Gastroesophageal sphincter (tissue), 4 donors: ENCODE measurements around the gene PCAT7. TPM values are rescaled to one million over a fixed set of nuclear protein-coding genes. Genes with fewer than 3 reads are reported as not detected.

Experiments used
- ATAC-seq: fragments of 150-250 bp; one replicate; pipeline ENCODE4 v1.9.1; 2016; ENCODE audit warnings: mild to moderate bottlenecking, moderate library complexity
- H3K27ac ChIP-seq, 4 donors: fragments of 200-600 bp; sonication (generic) in 3 of 4; 1 replicate in 3 of 4; 2 replicates in 1 of 4; pipeline ENCODE4 v1.5.1; 2016 to 2019
- H3K27me3 ChIP-seq: fragments of 200-600 bp; sonication (generic); one replicate; pipeline ENCODE4 v1.5.1; 2019
- H3K36me3 ChIP-seq, 2 donors: fragments of 200-600 bp; sonication (generic); one replicate each; pipeline ENCODE4 v1.5.1; 2019; ENCODE audit warnings: control low read depth in 1 of 2
- H3K4me1 ChIP-seq, 3 donors: fragments of 200-600 bp; sonication (generic); 1 replicate in 2 of 3; 2 replicates in 1 of 3; pipeline ENCODE4 v1.5.1; 2016 to 2019; ENCODE audit warnings: control low read depth in 2 of 3
- H3K4me3 ChIP-seq, 2 donors: fragments of 200-600 bp; sonication (generic); one replicate each; pipeline ENCODE4 v1.5.1; 2019; ENCODE audit warnings: mild to moderate bottlenecking in 1 of 2, moderate library complexity in 1 of 2
- H3K9me3 ChIP-seq, 3 donors: fragments of 200-600 bp; sonication (generic); one replicate each; pipeline ENCODE4 v1.5.1; 2017 to 2019; ENCODE audit warnings: control low read depth in 2 of 3
- CTCF ChIP-seq, 4 experiments: fragments of 200-600 bp in 2 of 4; fragments of 450-650 bp in 2 of 4; sonication (generic) in 1 of 4; IDR thresholded peaks; one replicate each; pipeline ENCODE4 v1.5.1; 2017 to 2019; ENCODE audit warnings: antibody characterized with exemption in 4 of 4, mild to moderate bottlenecking in 2 of 4, moderate library complexity in 2 of 4
- EP300 ChIP-seq: sonication (generic); formaldehyde crosslinking; IDR thresholded peaks from one replicate; pipeline ENCODE4 v1.6.1; 2017; ENCODE audit warnings: antibody characterized with exemption, mild to moderate bottlenecking
- POLR2A ChIP-seq, 2 donors: fragments of 450-650 bp; IDR thresholded peaks; one replicate each; pipeline ENCODE4 v1.6.1; 2017; ENCODE audit warnings: antibody characterized with exemption in 2 of 2, mild to moderate bottlenecking in 2 of 2, moderate library complexity in 1 of 2
- POLR2AphosphoS5 ChIP-seq: sonication (generic); formaldehyde crosslinking; IDR thresholded peaks from one replicate; pipeline ENCODE4 v1.6.1; 2017; ENCODE audit warnings: antibody characterized with exemption
- WGBS, 2 donors: methylation state at CpG; one replicate each; pipeline ENCODE4 v1.1.5; 2018; ENCODE audit warnings: low coverage in 1 of 2; 5-methylcytosine and 5-hydroxymethylcytosine counted together
- small RNA-seq, 4 donors: library from RNA; depleted of rRNA; stranded (forward); fragments of <200 nt; gene quantifications; one replicate each; pipeline ENCODE3, GENCODE V24; 2016
- total RNA-seq, 4 donors: library from RNA; depleted of rRNA; stranded (reverse); fragments of >200 nt; gene quantifications; one replicate each; pipeline ENCODE4 v1.1.0, GENCODE V29; 2016

The PCAT7 gene
- total RNA-seq, 4 donors from 2014 or later: not detected

DNA sequence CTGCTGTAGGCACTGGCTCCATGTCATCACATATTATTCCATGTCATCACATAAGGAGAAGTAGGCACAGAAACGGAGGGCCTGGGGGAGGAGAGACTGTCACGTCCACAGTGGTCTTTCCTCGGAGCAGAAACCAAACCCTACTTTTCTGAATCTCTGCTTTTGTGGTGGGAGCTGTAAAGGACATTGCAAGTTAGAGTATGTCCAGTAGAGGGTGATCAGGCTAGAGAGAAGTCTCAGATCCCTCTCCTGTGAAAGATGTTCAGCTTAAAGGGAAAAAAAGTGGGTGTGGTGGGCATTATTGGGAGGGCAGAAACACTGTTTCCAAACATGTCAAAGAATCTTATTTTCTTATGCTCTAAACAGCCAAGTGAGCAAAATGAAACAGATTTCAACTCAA lies 58.1 kb downstream of the PCAT7 start:
- Histone ChIP-seq H3K27me3 (peaks cover 9% of the 10 kb centered on the region), H3K36me3 (no peaks in the 10 kb centered on the region), H3K9me3 (no peaks in the 10 kb centered on the region), H3K27ac (no peak overlapping the region), H3K4me3 (no peak overlapping the region), H3K4me1 (no peaks in the 10 kb centered on the region)
- WGBS, 2 donors: 81 to 96% methylated on average over 2 to 3 of the region's 3 CpGs
- TF ChIP-seq EP300: no peak
- no peak for ATAC-seq

GRCh38 chr9:94619026-94619425 lies 64.1 kb downstream of the PCAT7 start:
- Histone ChIP-seq H3K4me1 (peaks cover 0 to 8% (median 0%) of the 10 kb centered on the region in 3 donors), H3K4me3 (no peak overlapping the region), H3K36me3 (no peaks in the 10 kb centered on the region), H3K9me3 (no peaks in the 10 kb centered on the region), H3K27ac (no peak overlapping the region), H3K27me3 (no peaks in the 10 kb centered on the region)
- 22 to 32% methylated on average over 4 of the region's 4 CpGs for WGBS, 2 donors
- ATAC-seq: no peak
- TF ChIP-seq POLR2AphosphoS5 (no peak), CTCF (IDR thresholded peaks at IDR 0.05) (no peak), EP300 (no peak), POLR2A (IDR thresholded peaks at IDR 0.05) (no peak)

Small RNA genes within 50 kb of the gene (small RNA-seq; reads per million reads assigned to genes)
- gene RNU6-669P: 0 reads per million in 4 donors

Other genes starting within 250 kb of the PCAT7 start
- gene NUTM2F, start 226.4 kb upstream of the PCAT7 start, total RNA-seq: not detected
- not detected for gene FBP2, start 38.7 kb downstream of the PCAT7 start, total RNA-seq
- 1 to 10 TPM in 2 of 4 donors, under 1 TPM in 1, not detected in 1; 0.72 to 6.3 (median 2.3) TPM for gene FBP1, start 84.4 kb downstream of the PCAT7 start, total RNA-seq
- gene AOPEP, start 171.6 kb downstream of the PCAT7 start, total RNA-seq: 100 to 1,000 TPM; 252 to 375 (median 312) TPM